GM19025 (cell line): ENCODE measurements around the gene COL23A1.
"Not testable (repeated sequence)": the region's sequence is repeated elsewhere in the genome, so short reads cannot be mapped to it uniquely, and the experiment has no call there.

Experiments
- ATAC-seq: cut with Tn5 transposase; IDR thresholded peaks from one replicate; pipeline ENCODE4 v1.9.1; 2021; ENCODE audit warnings: mild to moderate bottlenecking, low read depth, moderate library complexity; ENCODE audit not compliant: unreplicated experiment

The COL23A1 gene

GRCh38 chr5:178371362-178372111 is 218.7 kb downstream of the COL23A1 start:
- ATAC-seq, result no peak

GRCh38 chr5:178370102-178370501 is 220.1 kb downstream of the COL23A1 start:
- no peak for ATAC-seq

- not testable (repeated sequence) for ATAC-seq
These were observed 220.7 kb downstream of the COL23A1 start for GRCh38 chr5:178369469-178369868.

- no peak for ATAC-seq
These were observed 221.4 kb downstream of the COL23A1 start for GRCh38 chr5:178368716-178369300.

- ATAC-seq, result no peak
These were observed 221.9 kb downstream of the COL23A1 start for GRCh38 chr5:178368274-178368673.

- ATAC-seq, result no peak
These were observed 222.5 kb downstream of the COL23A1 start for GRCh38 chr5:178367736-178368120.

GRCh38 chr5:178366998-178367735 is 223.0 kb downstream of the COL23A1 start:
- no peak for ATAC-seq

GRCh38 chr5:178365501-178366440 is 224.4 kb downstream of the COL23A1 start:
- ATAC-seq, result no peak

- no peak for ATAC-seq
These were observed 225.9 kb downstream of the COL23A1 start for GRCh38 chr5:178364326-178364675.

GRCh38 chr5:178363501-178364325 is 226.5 kb downstream of the COL23A1 start:
- ATAC-seq, result no peak

- ATAC-seq, result no peak
These were observed 228.3 kb downstream of the COL23A1 start for GRCh38 chr5:178361657-178362445.

- no peak for ATAC-seq
These were observed 229.3 kb downstream of the COL23A1 start for GRCh38 chr5:178360926-178361235.

- no peak for ATAC-seq
These were observed 229.8 kb downstream of the COL23A1 start for GRCh38 chr5:178360222-178360925.

- no peak for ATAC-seq
These were observed 230.5 kb downstream of the COL23A1 start for GRCh38 chr5:178359738-178360137.

- no peak for ATAC-seq
These were observed 232.5 kb downstream of the COL23A1 start for GRCh38 chr5:178357678-178358077.

- no peak for ATAC-seq
These were observed 233.1 kb downstream of the COL23A1 start for GRCh38 chr5:178357121-178357521.

- ATAC-seq, result no peak
These were observed 233.7 kb downstream of the COL23A1 start for GRCh38 chr5:178356431-178356872.

- no peak for ATAC-seq
These were observed 234.5 kb downstream of the COL23A1 start for GRCh38 chr5:178355671-178356070.
